Choroid plexus epithelial cell (primary cell): Measurements from ENCODE around the gene FGFRL1.

ENCODE experiments used
- DNase-seq: peaks from one replicate; pipeline ENCODE4 v3.0.0-alpha.2; 2010; ENCODE audit warnings: low read depth
- H3K4me3 ChIP-seq: 2 replicates; pipeline ENCODE4 v1.5.1; 2011; ENCODE audit warnings: low read depth, mild to moderate bottlenecking, control low read depth, low read length, moderate library complexity
- CTCF ChIP-seq: conservative IDR thresholded peaks from 2 replicates; pipeline ENCODE4 v1.5.1; 2011; ENCODE audit warnings: low read depth, mild to moderate bottlenecking, control low read depth, inconsistent platforms, low read length, moderate library complexity

The FGFRL1 gene

DNA sequence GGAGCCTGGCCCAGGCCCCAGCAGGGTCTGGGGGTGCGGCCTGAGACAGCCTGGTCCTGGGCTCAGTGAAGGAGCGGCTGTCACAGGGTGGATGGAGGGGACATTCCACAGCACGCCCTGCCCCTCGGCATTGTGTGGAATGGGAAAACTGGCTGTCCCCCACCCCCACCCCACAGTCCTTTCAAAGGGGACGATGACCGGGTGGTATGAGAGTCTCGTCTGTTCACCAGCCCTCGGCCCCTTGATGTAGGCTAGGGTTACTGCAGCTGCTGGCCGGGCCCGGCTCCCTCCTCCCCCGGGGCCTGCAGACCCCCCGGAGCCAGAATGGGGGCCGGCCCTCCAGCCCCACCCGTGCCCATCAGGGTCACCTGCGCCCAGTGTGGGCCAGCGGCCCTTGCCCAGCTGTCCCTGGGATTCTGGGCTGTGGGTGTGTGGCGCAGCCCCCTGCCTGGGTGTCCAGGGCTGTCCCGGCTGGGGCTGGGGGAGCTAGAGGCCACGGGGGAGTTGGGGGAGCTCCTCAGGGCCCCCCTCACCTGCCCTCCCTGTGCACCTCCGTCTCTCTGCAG, 11.7 kb downstream of the FGFRL1 start:
- no peak for DNase-seq
- no peak for TF ChIP-seq CTCF
- H3K4me3 ChIP-seq, result no peak overlapping the region

GRCh38 chr4:1023895-1024740, 12.7 kb downstream of the FGFRL1 start:
- no peak for DNase-seq
- H3K4me3 ChIP-seq, result no peak overlapping the region
- TF ChIP-seq CTCF, result no peak

- no peak overlapping the region for H3K4me3 ChIP-seq
- no peak for DNase-seq
- TF ChIP-seq CTCF, result no peak
These were observed 13.6 kb downstream of the FGFRL1 start for GRCh38 chr4:1024882-1025545.

GRCh38 chr4:1026115-1026514, 14.7 kb downstream of the FGFRL1 start:
- peak; percentile 25 for DNase-seq
- TF ChIP-seq CTCF, result no peak
- no peak overlapping the region for H3K4me3 ChIP-seq

DNA sequence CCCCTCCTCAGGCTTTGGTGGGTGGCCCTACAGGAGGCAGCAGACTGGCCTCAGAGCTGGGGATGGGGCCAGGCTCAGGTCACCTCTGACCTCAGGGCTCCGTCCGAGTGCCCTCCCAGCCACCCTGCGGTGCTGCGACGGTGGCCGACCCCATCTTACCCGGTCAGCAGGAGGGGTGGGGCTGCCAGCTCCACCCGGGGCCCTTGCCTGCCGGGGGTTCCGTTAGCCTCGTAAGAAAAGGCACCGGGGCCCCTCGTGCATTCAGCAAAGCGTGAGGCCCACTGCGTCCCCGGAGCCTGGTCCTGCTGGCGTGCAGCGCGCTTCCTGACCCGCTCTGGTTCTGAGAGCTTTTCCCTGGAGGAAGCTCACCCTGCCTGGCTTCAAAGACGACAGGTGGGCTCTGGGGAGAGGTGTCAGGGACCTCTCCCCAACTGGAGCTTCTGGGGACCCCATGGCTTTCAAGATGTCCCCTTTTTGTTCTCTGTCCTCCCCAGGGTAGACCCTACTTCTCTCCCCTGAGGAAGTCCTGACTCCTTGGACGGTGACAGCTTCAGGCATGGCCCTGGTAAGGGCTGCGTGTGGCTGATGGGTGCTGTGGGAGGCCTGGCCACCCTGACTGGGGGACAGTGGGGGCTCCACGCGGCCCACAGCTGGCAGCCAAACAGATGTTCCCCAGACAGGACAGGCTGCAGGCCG, 15.9 kb downstream of the FGFRL1 start:
- no peak overlapping the region for H3K4me3 ChIP-seq
- DNase-seq, result no peak
- no peak for TF ChIP-seq CTCF

DNA sequence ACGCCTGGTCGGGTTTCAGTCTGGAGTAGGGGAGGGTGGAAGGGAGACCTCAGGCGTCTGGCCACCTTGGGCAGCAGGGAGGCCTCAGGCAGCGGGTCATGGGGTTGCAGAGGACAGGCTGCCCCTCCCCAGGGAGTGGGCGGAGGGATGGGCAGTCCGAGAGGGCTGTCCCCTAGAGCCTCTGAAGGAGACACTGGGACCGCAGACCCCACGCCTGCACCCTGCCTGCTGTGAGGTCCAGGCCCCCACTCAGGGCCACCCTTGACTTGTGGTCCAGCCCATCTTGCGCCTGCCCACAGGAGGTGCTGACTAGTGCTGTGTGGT, 16.5 kb downstream of the FGFRL1 start:
- no peak for TF ChIP-seq CTCF
- no peak overlapping the region for H3K4me3 ChIP-seq
- DNase-seq, result no peak
